AG04450 (cell line): ENCODE results near the gene ORAI2. TPM values are rescaled to one million over a fixed set of nuclear protein-coding genes. Genes with fewer than 3 reads are reported as not detected.

Source experiments
- CTCF ChIA-PET: fragments of 300-600, 350-600 bp; formaldehyde crosslinking; extraction: SDS; loops from one replicate; lab custom pipeline; 2022; ENCODE audit warnings: antibody characterized with exemption, inconsistent platforms; lab: Charles Lee
- POLR2A ChIA-PET: fragments of 350-600 bp; formaldehyde crosslinking; extraction: SDS; loops from one replicate; lab custom pipeline; 2021; ENCODE audit warnings: antibody characterized with exemption, inconsistent platforms; lab: Yijun Ruan, JAX
- DNase-seq: peaks from one replicate; pipeline ENCODE4 v3.0.0-alpha.2; 2011; ENCODE audit warnings: low read depth, low spot score
- H3K27ac ChIP-seq: one replicate; pipeline ENCODE4 v1.5.1; 2012; ENCODE audit warnings: low read depth, low read length, control low read depth
- H3K27me3 ChIP-seq: one replicate; pipeline ENCODE4 v1.6.0; 2012; ENCODE audit warnings: low read length; ENCODE audit not compliant: control insufficient read depth, insufficient read depth
- H3K4me3 ChIP-seq: 2 replicates; pipeline ENCODE4 v1.5.1; 2011; ENCODE audit warnings: mild to moderate bottlenecking, low read depth, low read length, control low read depth
- H3K9me3 ChIP-seq: 2 replicates; pipeline ENCODE4 v1.5.1; 2012; ENCODE audit warnings: low read length; ENCODE audit not compliant: control insufficient read depth, insufficient read depth
- CTCF ChIP-seq: IDR thresholded peaks from 2 replicates; pipeline ENCODE4 v1.5.1; 2011; ENCODE audit warnings: low read depth, low read length, control low read depth, inconsistent platforms
- polyA plus RNA-seq: library from polyadenylated mRNA; depleted of rRNA; stranded (reverse); fragments of >200 nt; gene quantifications from 2 replicates; pipeline ENCODE4 v1.2.3, GENCODE V29; 2011

The ORAI2 gene
- polyA plus RNA-seq, 1 experiment = 27.8 TPM

- Histone ChIP-seq H3K27ac (peak overlapping the region; percentile 52), H3K9me3 (peaks cover 7% of the 10 kb centered on the region; the same call in 1 of the 2 replicates), H3K4me3 (no peak overlapping the region), H3K27me3 (no peaks in the 10 kb centered on the region)
- TF ChIP-seq CTCF = no peak
- ChIA-PET POLR2A (interaction anchor here (0.6 to 0.7 kb wide), 2 partner anchors 15 to 27 kb away, joined by 3 read pairs; no protein-coding TSS in a partner anchor), CTCF (no interaction called here)
- DNase-seq = no peak
These were observed 6.8 kb downstream of the ORAI2 start for GRCh38 chr7:102439963-102440795.

GRCh38 chr7:102444961-102445673 lies 11.7 kb downstream of the ORAI2 start:
- Histone ChIP-seq H3K4me3 (no peak overlapping the region), H3K27me3 (no peaks in the 10 kb centered on the region), H3K9me3 (no peaks in the 10 kb centered on the region; the same call in 1 of the 2 replicates), H3K27ac (no peak overlapping the region)
- no peak for TF ChIP-seq CTCF
- ChIA-PET CTCF (interaction anchor here (0.7 kb wide), 1 partner anchor 144 kb away, joined by 5 read pairs; no protein-coding TSS in a partner anchor), POLR2A (no interaction called here)
- DNase-seq = no peak

GRCh38 chr7:102445674-102446071 lies 12.3 kb downstream of the ORAI2 start:
- Histone ChIP-seq H3K27ac (no peak overlapping the region), H3K27me3 (no peaks in the 10 kb centered on the region), H3K4me3 (no peak overlapping the region), H3K9me3 (no peaks in the 10 kb centered on the region; the same call in 1 of the 2 replicates)
- CTCF ChIA-PET = interaction anchor here (0.7 kb wide), 1 partner anchor 145 kb away, joined by 5 read pairs; no protein-coding TSS in a partner anchor
- POLR2A ChIA-PET = no interaction called here
- TF ChIP-seq CTCF = no peak
- no peak for DNase-seq

- DNase-seq = no peak
- no peaks in the 10 kb centered on the region; the same call in 1 of the 2 replicates for H3K9me3 ChIP-seq
- no peak overlapping the region for H3K27ac ChIP-seq
- H3K4me3 ChIP-seq = no peak overlapping the region
- H3K27me3 ChIP-seq = no peaks in the 10 kb centered on the region
- ChIA-PET POLR2A (no interaction called here), CTCF (no interaction called here)
- no peak for TF ChIP-seq CTCF
These were observed 13.2 kb downstream of the ORAI2 start for GRCh38 chr7:102446387-102447156.
